DMS79 (cell line): ENCODE data around the gene MTA1.

Experiments used
- DNase-seq: peaks from one replicate; lab custom pipeline; 2025; lab: John Stamatoyannopoulos, UW

The MTA1 gene

DNA sequence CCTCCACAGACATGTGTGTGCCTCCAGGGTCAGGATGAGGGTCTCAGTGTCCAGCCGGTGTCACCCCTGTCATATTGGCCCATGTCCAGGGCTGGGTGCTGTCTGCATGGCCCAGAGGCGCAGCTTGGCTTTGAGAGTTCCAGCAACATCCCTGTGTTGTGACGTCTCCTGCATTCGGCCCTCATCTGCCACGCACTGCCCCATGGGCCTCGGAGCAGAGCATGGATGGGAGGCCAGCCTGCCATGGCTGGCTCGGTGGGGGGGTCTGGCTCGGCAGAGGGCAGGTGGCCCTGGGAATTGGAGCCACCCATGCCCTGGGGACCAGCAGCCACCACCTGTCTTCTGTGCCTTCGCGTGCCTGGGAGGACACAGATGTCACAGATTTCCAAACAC lies 32.1 kb upstream of the MTA1 start:
- DNase-seq: no peak

DNA sequence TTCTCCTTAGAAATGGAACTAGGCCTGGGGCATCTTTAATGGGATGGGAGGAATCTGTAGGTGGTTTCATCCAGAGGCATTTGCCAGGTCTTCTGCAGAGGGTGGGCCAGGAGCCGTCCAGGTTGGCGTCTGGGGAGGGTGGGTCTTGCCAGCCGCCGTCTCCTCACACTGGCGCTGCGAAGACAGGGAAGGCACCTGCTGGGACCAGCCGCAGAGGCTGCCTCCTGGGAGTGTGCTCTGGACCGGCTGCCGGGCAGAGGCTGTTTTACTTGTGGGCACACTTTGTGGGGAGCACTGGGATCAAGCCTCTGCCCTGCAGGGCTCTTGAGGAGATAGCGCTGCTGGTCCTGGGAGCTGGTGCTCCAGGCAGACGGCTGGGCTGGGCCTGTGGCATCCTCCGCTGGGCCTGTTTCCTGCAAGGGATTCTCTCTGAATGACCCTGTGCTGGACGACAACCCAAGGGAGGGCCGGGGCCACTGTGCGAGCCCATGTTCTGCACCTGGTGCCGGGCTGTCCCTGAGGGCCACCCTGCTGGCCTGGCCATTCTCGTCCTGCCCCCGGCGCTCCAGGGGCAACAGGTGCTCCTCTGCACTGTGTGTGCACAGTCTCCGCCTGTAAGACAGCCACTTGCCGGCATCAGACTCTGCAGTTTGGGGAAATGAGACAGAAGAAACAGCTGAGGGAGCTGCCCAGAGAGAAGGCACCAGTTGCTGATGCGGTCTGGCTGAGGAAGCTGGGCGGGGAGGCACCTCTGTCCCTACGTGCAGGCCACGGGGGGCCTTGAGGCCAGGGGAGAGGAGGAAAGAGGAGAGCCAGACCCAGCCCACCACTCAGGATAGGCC lies 31.3 kb upstream of the MTA1 start:
- no peak for DNase-seq

DNA sequence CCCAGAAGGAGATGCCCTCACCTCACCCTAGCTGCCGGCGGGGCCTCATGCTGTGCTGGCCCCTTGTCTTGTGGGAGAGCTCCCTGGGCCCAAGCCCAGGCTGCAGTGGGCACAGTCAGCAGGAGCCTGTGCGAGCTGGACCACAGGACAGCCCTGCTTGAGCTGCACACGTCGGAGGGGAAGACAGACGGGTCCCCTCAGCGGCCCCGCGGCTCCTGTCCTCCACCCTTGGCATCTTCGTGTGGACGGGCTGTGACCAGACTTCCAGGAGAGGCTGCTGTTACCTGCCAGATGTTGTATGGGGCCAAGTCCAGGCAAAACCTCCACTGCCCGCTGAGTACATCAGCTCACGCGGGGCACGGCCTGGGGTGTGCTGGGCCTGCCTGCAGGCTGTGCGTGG lies 30.7 kb upstream of the MTA1 start:
- no peak for DNase-seq

DNA sequence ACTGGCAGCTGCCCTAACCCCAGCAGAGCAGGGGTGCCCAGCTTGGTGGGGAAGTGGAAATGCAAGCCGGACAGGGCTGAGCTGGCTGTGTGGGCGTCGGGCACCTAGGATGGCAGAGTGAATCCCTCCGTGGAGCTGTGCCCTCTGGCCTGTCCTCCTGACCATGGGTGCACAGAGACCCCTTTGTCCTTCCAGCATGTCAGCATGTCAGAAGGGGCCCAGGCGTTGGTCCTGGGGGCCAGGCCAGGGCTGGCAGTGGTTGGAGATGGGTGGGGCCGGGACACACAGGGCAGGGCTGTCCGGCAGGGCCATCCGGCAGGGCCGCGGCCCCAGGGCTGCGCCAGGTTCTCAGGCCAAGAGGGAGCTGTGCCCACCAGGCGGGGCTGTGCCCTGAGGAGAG lies 30.1 kb upstream of the MTA1 start:
- DNase-seq: no peak

DNA sequence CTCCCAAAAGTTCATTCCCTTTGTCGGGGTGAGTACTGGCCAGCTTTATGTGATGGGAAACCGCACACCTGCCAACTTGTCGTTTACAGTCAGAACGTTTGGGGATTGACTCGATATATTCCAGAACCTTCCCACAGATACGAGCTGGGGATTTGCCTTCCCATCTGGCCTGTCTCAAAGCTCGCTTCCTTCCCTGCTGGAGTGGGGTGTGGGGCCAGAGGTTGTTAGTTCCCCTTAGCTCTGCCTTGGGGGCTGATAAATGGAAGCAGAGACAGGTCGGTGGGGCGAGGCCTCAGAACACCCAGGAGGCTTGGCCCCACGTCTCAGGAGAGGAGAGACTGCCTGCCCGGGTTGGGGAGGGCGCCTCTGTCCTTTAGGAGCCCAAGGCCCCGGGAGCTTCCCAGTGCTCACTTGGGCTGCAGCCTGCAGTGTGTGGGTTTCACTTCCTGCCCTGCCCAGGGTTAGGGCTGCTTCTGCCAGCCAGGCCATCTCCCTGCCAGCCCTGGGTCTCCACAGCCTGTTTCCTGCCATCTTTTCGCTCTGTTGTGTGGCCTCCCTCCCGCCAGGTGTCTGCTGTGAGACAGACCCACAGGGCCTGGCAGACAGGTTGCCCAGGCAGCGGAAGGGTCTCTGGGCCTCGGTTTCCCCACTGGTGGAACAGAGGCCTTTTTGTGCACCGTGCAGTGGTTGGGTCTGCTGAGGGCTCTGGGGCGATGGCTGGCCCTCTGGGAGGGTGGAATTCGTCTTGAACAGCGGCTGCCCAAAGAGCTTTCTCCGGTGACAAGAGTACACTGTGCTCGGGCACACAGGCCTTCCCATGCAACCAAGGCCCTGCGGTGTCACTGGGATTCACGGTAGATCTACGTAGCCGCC lies 29.4 kb upstream of the MTA1 start:
- no peak for DNase-seq

DNA sequence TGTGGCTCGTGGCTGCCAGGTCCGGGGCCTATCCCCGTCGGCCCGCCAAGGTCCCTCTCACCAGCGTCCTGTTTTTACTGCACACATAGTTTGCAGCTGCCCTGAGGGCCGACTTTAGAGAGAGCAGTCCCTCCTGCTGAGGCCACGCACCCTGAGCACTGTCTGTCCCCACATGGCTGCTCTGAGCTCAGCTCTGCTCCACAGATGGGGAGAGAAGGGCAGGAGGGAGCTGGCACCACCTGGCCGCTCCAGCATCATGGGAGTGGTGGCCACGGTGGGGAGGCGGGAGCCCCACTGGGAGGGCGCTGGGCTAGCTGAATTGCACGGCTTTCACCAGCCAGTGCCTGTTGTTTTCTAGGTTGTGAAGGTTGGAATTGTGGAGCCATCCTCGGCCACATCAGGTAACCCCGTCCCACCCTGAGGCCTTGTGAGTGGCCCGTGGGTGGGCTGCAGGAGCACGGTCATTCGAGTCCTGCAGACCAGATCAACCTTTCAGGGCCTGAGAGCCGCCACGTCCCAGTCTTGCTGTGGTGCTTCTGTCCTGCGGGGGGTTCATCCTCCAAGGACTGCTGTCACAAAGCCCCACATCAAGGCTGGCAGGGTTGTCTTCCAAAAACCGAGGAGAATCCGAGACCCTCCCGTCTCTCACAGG lies 28.7 kb upstream of the MTA1 start:
- no peak for DNase-seq

DNA sequence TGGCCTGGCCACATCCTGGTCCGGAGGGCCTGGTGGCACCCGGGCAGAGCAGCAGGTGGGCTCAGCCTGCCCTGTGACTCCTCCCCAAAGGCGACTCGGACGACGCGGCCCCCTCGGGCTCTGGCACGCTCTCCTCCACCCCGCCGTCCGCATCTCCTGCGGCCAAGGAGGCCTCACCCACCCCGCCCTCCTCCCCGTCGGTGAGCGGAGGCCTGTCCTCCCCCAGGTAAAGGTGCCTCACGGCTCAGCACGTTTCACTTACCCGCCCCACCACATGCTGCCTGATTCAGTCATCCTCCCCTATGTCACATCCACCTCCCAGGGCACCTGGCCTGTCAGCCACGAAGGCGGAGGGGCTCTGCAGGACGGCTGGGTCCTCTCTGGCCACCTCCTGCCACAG lies 28.1 kb upstream of the MTA1 start:
- no peak for DNase-seq

DNA sequence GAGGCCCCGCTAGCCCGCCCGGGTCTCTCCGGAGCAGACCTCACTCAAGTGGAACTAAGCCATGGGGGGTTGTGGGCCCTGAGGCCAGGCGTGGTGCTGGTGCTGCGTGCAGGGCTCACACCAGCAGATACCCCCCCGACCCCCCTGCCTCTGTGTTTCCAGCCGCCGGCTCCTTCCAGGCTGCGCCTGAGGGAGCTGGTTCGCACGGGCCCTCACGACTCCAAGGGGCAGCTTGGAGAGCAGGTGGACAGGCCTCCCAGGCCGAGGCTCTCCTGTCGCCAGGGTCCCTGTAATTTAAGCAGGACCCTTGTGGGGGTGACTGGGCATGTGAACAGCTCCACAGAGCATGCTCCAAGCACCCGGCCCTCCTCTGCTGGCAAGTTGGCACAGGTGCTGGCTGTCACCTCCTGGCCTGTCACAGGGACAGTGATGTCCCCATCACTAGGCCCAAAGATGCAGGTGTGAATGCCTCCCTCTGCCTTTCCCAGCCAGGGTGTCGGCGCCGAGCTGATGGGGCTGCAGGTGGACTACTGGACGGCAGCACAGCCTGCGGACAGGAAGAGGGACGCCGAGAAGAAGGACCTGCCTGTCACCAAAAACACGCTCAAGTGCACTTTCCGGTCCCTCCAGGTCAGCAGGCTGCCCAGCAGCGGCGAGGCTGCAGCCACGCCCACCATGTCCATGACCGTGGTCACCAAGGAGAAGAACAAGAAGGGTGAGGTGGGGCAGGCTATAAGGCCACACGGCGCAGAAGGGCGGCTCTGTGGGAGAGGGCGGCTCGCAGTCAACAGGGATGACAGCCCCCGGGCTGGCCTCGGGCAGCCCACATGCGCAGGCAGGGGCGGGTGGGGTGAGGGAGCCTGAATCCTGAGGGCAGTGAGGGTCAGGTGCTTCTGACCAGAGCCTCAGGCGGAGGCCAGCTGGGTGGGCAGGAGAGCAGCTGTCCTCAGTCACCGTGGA lies 27.2 kb upstream of the MTA1 start:
- DNase-seq: no peak

DNA sequence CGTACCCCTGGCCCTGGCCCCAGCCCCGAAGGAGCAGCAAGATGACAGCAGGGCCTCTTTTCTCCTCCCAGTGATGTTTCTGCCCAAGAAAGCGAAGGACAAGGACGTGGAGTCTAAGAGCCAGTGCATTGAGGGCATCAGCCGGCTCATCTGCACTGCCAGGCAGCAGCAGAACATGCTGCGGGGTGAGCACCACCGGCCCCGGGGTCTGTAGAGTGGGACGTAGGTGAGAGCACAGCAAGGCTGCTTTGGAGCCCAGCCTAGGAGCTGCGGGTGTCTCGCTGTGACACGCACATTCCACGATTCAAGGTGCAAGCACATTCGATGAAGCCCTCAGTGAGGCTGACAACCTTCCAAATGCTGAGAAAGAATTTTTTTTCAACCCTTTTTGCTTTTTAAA lies 26.5 kb upstream of the MTA1 start:
- no peak for DNase-seq

DNA sequence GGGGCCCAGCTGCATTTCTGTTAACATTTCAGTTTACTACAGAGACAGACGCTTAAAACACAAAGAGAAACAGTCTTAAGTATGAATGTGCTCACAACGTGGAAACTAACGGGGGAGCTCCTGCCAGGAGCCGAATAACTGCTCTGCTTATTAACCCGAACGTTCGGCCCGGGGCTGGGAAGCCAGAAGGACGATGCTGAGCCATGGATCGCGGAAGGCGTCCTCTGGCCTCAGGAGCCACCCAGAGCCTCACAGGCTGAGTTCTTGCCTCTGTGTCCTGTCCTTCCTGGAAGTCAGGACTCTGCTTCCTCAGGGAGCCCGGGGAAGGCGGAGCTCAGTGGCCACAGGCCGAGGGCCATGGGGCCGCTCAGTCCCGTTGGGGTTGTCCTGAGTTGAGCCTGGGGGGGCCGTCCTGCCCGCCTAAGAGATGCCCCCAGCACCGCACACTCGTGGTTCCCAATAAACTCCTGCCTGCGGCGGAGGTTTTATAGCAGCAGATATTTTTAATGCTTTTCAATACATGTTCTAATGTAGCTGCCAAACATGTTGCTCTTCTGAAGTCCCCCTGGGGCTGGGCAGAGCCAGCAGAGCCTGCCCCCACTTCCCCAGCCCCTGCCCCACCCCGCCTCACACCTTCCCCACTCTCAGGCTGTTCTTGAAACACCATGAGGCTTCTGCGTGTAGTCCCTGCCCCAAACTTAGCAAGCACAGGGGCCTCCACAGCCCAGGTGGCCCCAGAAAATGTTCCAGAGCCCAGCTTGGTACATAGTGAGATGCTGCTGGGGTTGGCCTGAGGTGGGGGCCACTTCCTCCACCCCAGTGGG lies 24.7 kb upstream of the MTA1 start:
- no peak for DNase-seq

DNA sequence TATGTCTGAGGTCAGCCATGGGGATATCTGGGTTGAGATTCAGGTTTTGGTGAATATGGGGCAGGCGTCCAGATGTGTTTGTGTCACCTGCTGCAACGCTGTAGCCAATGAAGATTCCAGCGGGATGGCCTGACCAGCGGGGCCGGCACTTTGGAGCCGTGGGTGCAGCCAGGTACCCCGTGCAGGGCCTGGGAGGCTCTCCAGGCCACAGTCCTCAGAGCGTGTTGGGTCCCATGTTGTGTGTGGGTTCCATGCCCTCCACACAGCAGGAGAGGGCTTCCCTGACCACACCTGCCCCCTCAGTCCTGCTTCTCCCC lies 24.1 kb upstream of the MTA1 start:
- DNase-seq: no peak

DNA sequence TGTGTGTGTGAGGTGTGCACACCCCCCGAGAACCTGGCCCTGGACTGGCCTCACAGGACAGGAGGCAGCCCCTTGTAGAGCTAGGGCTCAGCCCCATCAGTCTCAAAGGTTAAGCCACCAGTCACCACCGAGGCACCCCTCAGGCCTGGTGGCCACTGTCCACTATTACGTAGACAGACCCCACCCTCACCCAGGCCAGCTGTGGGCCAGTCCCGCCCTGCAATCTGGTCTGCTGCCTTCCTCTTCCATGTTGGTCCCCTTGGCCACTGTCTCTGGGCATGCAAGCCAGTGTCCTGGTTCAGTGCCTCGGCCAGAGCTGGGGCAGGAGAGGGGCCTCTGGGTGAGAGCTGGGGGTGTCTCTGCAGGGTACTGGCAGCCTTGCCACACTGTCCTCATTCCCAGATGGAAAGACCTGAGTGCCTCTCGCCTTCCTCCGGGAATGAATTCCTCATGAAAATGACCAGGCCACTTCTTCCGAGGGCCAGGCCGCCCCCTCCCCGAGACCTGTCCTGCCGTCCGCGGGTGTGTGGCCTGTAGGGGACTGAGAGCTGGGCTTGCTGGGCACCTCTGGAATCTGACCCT lies 22.2 kb upstream of the MTA1 start:
- DNase-seq: no peak

DNA sequence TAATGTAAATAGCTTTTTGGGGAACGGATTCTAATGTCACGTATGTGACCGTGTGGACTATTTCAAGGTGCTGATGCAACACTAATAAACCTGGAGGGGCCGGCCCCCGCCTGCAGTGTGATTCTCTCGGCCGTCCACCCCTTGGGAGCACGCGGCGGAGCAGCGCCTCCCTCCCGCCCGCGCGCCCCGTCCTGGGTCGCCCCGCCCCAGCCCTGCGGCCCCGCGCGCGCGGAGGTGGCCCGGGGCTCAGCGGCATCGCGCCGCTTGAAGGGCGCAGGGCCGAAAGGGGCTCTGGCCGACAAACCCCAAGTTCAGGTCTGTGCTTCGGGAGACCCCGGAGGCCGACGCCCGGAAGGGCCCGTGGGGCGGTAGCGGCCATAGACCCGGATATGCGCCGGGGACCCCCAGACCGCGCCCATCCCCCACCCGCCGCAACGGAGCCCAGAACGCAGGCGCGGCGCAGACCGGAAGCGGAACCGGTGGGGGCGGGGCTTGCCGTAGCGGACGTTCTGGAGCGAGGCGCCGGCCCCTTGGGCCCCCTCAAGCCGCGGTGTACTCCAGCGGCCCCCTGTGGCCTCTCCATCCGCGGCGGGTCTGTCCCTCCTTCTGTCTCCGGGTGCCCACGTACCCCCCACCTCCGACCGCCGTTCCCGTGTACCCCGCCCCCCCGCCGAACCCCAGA lies 21.4 kb upstream of the MTA1 start, which contains the start of gene TEX22:
TEX22 (plus strand) TSS at position 495 of the 682 bp plus-strand sequence. CDS start 803 bp downstream, outside the sequence.
- DNase-seq: peak; percentile 73

DNA sequence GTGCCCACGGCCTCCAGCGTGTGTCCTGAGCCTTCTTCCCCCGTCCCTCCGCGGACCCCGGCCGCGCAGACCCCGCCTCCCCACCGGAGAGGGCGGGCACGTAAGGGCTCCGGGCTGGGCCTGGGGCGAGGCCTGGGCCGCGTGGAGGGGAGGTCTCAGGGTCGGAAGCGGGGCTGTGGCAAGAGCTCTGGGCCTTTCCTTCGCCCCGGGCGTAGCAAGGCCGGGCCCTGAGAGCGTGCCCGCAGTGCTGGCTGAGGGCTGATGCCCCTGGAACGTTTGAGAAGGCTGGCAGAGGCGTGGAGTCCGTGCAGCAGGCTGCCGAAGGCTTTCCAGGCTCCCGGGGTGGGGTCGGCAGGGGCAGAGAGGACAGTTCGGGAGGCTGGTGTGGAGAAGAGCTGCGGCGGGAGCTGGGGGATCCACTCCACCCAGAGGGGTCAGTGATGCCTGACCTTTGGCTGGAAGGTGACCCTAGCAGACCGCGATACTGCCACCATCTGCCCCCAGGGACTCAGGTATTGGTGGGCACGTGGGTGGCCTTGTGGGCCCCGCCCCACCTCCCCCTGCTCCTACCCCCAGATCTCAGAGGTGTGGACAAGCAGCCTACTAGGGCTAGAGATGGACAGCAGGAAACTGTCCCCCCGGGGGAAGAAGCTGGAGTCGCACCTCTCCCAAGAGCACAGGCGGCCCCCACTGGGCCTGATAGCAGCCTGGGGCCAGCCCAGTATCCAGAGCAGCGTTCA lies 20.7 kb upstream of the MTA1 start:
- peak; percentile 57 for DNase-seq

DNA sequence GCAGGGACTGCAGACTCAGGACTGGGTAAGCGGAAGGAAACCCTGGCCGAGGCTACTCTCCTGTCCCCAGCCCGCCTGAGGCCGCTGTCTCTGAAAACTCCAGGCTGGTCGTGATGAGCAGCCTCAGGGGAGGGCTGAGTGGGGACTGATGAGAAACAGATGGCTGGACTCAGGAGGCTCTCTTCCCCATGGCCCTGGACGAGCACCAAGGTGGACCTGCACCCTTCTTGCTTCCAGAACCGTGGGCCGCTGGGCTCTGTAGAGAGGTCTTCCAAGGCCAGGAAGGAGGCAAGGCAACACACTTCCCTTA lies 20.2 kb upstream of the MTA1 start:
- DNase-seq: no peak

DNA sequence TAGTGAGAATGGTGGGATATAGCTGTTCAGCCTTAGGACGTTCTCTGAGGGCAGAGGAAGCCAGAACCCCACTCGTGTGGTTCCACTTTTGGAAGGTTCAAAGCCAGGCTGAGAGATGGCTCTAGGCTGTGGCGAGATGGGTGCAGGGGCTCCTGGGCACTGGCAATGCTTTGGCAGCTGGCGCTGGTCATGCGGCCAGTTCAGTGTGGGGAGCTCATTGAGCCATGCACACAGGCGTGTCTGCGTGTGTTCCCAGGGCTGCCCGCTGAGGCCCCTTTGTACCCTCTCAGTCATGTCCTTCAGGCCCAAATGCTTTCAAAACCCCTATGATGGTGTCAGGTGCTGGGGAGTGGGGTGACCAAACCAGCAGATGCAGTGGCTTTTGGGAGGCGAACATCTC lies 19.6 kb upstream of the MTA1 start:
- DNase-seq: no peak

DNA sequence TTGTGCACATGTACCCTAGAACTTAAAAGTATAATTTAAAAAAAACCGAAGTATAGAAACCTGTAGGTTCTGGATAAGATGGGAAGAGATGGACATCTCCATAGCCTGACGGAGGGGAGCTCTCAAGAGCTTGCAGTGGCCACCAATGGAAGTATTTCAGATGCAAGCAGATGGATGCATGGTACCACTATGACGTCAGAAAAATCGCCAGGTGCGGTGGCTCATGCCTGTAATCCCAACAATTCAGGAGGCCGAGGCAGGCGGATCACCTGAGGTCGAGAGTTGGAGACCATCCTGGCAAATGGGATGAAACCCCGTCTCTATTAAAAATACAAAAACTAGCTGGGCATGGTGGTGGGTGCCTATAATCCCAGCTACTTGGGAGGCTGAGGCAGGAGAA lies 17.9 kb upstream of the MTA1 start:
- DNase-seq: no peak

DNA sequence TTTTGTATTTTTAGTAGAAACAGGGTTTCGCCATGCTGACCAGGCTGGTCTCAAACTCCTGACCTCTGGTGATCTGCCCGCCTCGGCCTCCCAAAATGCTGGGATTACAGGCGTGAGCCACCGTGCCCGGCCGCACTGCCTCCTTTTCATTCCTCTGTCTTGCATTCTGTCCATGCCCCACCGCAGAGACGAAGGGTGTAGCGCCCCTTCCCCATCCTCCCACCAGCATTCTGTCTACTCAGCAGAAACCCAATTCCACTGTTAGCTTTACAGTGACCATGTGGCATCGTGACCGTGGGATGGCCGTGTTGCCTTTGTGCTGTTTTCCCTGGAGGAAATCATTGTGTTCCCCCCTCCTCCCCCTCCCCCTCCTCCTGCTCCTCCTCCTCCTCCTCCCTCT lies 11.0 kb upstream of the MTA1 start:
- no peak for DNase-seq

DNA sequence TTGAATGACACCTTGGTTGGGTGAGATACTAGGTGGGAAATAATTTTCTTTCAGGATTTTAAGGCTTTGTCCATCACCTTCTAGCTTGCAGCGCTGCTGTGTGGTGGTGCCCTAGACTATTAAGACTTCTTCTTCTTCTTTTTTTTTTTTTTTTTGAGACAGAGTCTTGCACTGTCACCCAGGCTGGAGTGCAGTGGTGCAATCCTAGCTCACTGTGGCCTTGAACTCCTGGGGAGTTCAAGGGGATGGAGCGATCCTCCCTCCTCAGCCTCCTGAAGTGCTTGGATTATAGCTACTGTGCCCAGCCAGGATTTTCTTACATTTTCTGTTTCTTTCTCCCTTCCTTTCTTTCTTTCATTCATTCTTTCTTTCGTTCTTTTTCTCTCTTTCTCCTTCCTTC lies 10.3 kb upstream of the MTA1 start:
- no peak for DNase-seq
